ENCODE measurements around the gene MLPH.
"Not testable (repeated sequence)": the region's sequence is repeated elsewhere in the genome, so short reads cannot be mapped to it uniquely, and the experiment has no call there.

Gene MLPH

DNA sequence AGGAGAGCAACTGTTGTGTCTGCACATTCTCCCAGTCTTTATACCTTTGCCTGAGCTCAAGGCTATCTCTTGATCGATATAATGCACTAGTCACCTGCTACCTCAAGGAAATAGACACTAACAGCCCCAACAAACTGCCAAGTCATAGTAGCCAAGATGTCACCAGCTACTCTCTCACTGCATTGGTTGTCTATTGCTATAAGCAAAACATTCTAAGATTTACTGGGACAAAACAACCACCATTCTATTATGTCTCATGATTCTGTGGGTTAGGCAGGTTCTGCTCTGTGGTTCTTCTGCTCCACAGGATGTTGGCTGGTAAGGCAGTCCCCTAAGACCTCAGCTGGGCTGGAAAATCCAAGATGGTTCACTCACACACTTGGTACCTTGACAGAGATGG lies 28.5 kb upstream of the MLPH start:
- TF ChIP-seq ZFX (IDR thresholded peaks at IDR 0.05; ENCODE audit: borderline replicate concordance) (no peak), CTCF (IDR thresholded peaks at IDR 0.05) (no peak)
- no peak overlapping the region for H3K27ac ChIP-seq

- no peak overlapping the region for H3K27ac ChIP-seq
- no peak for TF ChIP-seq ZFX (IDR thresholded peaks at IDR 0.05; ENCODE audit: borderline replicate concordance)
- no peak for TF ChIP-seq CTCF (IDR thresholded peaks at IDR 0.05)
Observed at GRCh38 chr2:237459226-237459625, 27.8 kb upstream of the MLPH start.

DNA sequence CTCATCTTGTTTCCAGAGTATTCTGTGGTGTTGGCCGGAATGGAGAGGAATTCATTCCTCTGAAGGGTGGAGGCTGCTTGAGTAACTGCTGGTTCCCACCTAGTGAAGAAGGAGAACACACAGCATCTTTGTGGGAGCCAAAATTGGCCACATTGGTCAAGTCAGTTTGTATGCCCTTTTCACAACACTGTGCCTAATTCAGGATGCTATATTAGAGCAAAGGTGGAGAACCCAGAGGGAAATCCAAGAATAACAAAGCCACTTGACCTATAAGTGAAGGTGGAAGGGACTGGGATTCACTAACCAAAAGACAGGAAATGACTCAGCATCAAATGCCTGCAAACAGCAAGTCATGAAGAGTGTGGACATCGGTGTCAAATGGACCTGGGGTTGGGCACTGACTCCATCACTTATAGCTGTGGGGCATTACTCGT lies 27.3 kb upstream of the MLPH start:
- no peak overlapping the region for H3K27ac ChIP-seq
- TF ChIP-seq CTCF (IDR thresholded peaks at IDR 0.05), result no peak
- no peak for TF ChIP-seq ZFX (IDR thresholded peaks at IDR 0.05; ENCODE audit: borderline replicate concordance)

DNA sequence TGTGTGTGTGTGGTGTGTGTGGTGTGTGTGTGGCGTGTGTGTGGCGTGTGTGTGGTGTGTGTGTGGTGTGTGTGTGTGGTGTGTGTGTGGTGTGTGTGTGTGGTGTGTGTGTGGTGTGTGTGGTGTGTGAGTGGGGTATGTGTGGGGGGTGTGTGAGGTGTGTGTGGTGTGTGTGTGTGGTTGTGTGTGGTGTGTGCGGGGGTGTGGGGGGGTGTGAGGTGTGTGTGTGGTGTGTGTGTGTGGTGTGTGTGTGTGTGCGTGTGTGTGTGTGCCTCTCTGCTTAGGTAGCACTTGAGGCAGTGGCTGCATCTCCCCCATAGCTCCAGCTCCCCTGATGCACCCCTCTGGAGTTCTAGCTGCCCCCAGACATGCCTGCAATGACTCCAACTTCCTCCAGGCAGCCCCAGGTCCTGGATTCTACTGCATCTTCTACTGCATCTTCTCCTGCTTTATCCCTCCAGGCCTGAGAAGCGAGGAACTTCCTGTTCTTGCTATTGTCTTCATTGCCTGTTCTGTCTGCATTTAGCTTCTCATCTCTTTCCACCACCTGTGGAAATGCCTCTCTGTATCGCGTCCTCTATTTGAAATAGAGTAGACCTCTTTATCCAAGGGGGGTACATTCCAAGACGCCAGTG lies 22.2 kb upstream of the MLPH start:
- no peak overlapping the region for H3K27ac ChIP-seq
- no peak for TF ChIP-seq ZFX (IDR thresholded peaks at IDR 0.05; ENCODE audit: borderline replicate concordance)
- no peak for TF ChIP-seq CTCF (IDR thresholded peaks at IDR 0.05)

GRCh38 chr2:237465515-237466148 lies 21.4 kb upstream of the MLPH start:
- TF ChIP-seq ZFX (IDR thresholded peaks at IDR 0.05; ENCODE audit: borderline replicate concordance), result no peak
- no peak overlapping the region for H3K27ac ChIP-seq

DNA sequence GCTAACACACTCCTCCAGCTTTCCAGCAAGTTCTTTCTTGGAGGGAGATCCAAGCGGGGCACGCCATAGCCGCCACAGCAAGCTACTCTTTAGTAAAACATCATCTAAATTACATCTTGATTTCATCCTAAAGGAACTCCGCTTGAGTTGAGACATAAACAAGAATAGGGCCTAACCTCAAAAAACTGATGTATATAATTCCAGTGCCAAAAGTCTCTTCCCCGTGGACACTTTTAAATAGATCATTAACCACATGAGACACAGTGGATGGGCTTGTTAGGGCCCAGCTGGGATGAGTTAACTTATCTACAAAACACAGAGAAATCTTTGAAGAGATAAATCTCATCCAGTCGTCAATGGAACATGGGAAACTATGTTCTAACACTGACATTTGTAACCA lies 20.8 kb upstream of the MLPH start:
- no peak overlapping the region for H3K27ac ChIP-seq

DNA sequence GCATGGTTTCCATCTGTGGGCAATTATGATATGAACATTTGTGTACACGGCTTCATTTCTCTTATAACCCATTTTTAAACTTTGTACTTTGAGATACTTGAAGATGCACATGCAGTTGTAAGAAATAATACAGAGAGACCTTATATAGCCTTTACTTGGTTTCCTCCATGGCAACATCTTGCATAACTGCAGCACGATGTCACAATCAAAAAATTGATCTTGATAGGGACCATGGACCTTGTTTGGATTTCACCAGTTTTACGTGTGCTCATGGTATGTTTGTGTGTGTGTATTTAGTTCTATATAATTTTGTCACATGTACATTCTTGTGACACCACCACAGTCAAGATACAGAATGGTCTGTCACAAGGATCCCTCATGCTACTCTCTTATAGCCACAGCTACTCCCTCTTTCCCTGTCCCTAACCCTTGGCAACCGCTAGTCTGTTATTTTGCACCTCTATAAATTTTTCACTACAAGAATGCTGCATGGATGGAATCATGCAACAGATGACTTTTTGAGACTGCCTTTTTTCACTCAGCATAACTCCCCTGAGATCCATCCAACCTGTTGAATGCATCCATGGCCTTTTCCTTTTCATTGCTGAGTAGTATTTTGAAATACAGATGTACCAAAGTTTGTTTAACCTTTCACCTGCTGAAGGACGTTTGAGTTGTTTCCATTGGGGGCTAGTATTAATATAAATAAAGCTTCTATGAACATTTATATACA lies 19.4 kb upstream of the MLPH start:
- H3K27ac ChIP-seq, result no peak overlapping the region
- TF ChIP-seq CTCF (IDR thresholded peaks at IDR 0.05) (no peak), ZFX (IDR thresholded peaks at IDR 0.05; ENCODE audit: borderline replicate concordance) (no peak)

More for the DNA sequence above, 20.8 kb upstream of the MLPH start:
- TF ChIP-seq CTCF (IDR thresholded peaks at IDR 0.05) (no peak), ZFX (IDR thresholded peaks at IDR 0.05; ENCODE audit: borderline replicate concordance) (no peak)

GRCh38 chr2:237469410-237469809 lies 17.6 kb upstream of the MLPH start:
- H3K27ac ChIP-seq, result not testable (repeated sequence)

All from 22Rv1 (cell line).